Panc1 (cell line): ENCODE data around the gene METTL26.

Source experiments
- CTCF ChIP-seq: fragments of 450-650 bp; IDR thresholded peaks from 2 replicates; pipeline ENCODE4 v1.5.1; 2017; ENCODE audit warnings: mild to moderate bottlenecking
- POLR2AphosphoS5 ChIP-seq: IDR thresholded peaks from 2 replicates; pipeline ENCODE4 v1.6.1; 2012; ENCODE audit warnings: mild to moderate bottlenecking, low read depth, low read length, moderate library complexity
- REST ChIP-seq, 2 experiments: IDR thresholded peaks; 2 replicates each; pipeline ENCODE4 v1.6.1; 2011 to 2012; ENCODE audit warnings: low read depth in 2 of 2, control low read depth in 1 of 2, low read length in 1 of 2, mild to moderate bottlenecking in 1 of 2, moderate library complexity in 1 of 2; ENCODE audit not compliant: insufficient read depth in 1 of 2
- SIN3A ChIP-seq: IDR thresholded peaks from 2 replicates; pipeline ENCODE4 v1.6.1; 2012; ENCODE audit warnings: low read depth, mild to moderate bottlenecking, low read length, moderate library complexity, borderline replicate concordance; ENCODE audit not compliant: insufficient read depth

GRCh38 chr16:616733-617586, 19.1 kb downstream of the METTL26 start:
- TF ChIP-seq CTCF (no peak), POLR2AphosphoS5 (no peak), SIN3A (no peak), REST (IDR thresholded peaks at IDR 0.05; ENCODE audit: insufficient read depth in 1 of 2, low read depth in 2 of 2, low read length in 1 of 2) (no peak)
